Astrocyte of the spinal cord (primary cell): Measurements from ENCODE around the gene KMT2A.
"Not testable (repeated sequence)": the region's sequence is repeated elsewhere in the genome, so short reads cannot be mapped to it uniquely, and the experiment has no call there.

Source experiments
- DNase-seq: peaks from one replicate; pipeline ENCODE4 v3.0.0; 2011; ENCODE audit warnings: low read depth, low spot score
- H3K4me3 ChIP-seq: 2 replicates; pipeline ENCODE4 v1.5.1; 2011; ENCODE audit warnings: low read depth, mild to moderate bottlenecking, low read length, moderate library complexity
- CTCF ChIP-seq: IDR thresholded peaks from 2 replicates; pipeline ENCODE4 v1.5.1; 2012; ENCODE audit warnings: low read depth, mild to moderate bottlenecking, low read length, inconsistent platforms
- in situ Hi-C: cut with HindIII; loops from 2 replicates; pipeline ENCODE4 v1.10.0; 2017; ENCODE audit warnings: low sequenced_read_pairs

Gene KMT2A

GRCh38 chr11:118406599-118407166, 29.6 kb upstream of the KMT2A start:
- TF ChIP-seq CTCF: no peak
- peak; percentile 59 for DNase-seq
- in situ Hi-C loops: no loop called here
- H3K4me3 ChIP-seq: no peak overlapping the region

- in situ Hi-C loops: no loop called here
- no peak overlapping the region for H3K4me3 ChIP-seq
- TF ChIP-seq CTCF: no peak
- no peak for DNase-seq
Observed at GRCh38 chr11:118410055-118410745, 26.1 kb upstream of the KMT2A start.

- no peak for TF ChIP-seq CTCF
- H3K4me3 ChIP-seq: no peak overlapping the region
- DNase-seq: no peak
- in situ Hi-C loops: no loop called here
Observed at GRCh38 chr11:118411530-118411929, 24.8 kb upstream of the KMT2A start.

- TF ChIP-seq CTCF: no peak
- no peak for DNase-seq
- in situ Hi-C loops: no loop called here
- no peak overlapping the region for H3K4me3 ChIP-seq
Observed at GRCh38 chr11:118412921-118413320, 23.4 kb upstream of the KMT2A start.

- in situ Hi-C loops: no loop called here
- no peak for DNase-seq
- no peak for TF ChIP-seq CTCF
- no peak overlapping the region for H3K4me3 ChIP-seq
Observed at GRCh38 chr11:118415062-118415738, 21.1 kb upstream of the KMT2A start.

GRCh38 chr11:118415739-118416068, 20.6 kb upstream of the KMT2A start:
- peak; percentile 89 for DNase-seq
- in situ Hi-C loops: no loop called here
- H3K4me3 ChIP-seq: no peak overlapping the region
- TF ChIP-seq CTCF: no peak

- in situ Hi-C loops, H3K4me3 ChIP-seq, DNase-seq: not testable (repeated sequence)
Observed at GRCh38 chr11:118416900-118417299, 19.4 kb upstream of the KMT2A start.
